Putamen (tissue), 1 donor: ENCODE measurements around the gene UNCX.

Experiments
- DNase-seq: peaks from one replicate; pipeline ENCODE4 v3.0.0-alpha.2; 2016; ENCODE audit warnings: low spot score

UNCX gene

GRCh38 chr7:1218541-1219165 is 14.0 kb upstream of the UNCX start:
- DNase-seq, result no peak

GRCh38 chr7:1219498-1219897 is 13.2 kb upstream of the UNCX start:
- DNase-seq, result no peak

GRCh38 chr7:1220000-1220726 is 12.5 kb upstream of the UNCX start:
- no peak for DNase-seq

GRCh38 chr7:1220977-1221745 is 11.5 kb upstream of the UNCX start:
- DNase-seq, result no peak

GRCh38 chr7:1223196-1223981 is 9.3 kb upstream of the UNCX start:
- DNase-seq, result no peak

GRCh38 chr7:1224086-1224716 is 8.5 kb upstream of the UNCX start:
- DNase-seq, result no peak

- no peak for DNase-seq
Observed at GRCh38 chr7:1225030-1225429, 7.6 kb upstream of the UNCX start.

GRCh38 chr7:1225441-1226185 is 7.1 kb upstream of the UNCX start:
- no peak for DNase-seq

- DNase-seq, result no peak
Observed at GRCh38 chr7:1226186-1226901, 6.3 kb upstream of the UNCX start.

- DNase-seq, result no peak
Observed at GRCh38 chr7:1227071-1227804, 5.4 kb upstream of the UNCX start.

GRCh38 chr7:1227814-1228544 is 4.7 kb upstream of the UNCX start:
- no peak for DNase-seq

- DNase-seq, result no peak
Observed at GRCh38 chr7:1228545-1229201, 4.0 kb upstream of the UNCX start.

- no peak for DNase-seq
Observed at GRCh38 chr7:1229202-1229947, 3.3 kb upstream of the UNCX start.

GRCh38 chr7:1229956-1230355 is 2.7 kb upstream of the UNCX start:
- no peak for DNase-seq

GRCh38 chr7:1230411-1231213 is 2.1 kb upstream of the UNCX start:
- no peak for DNase-seq

- no peak for DNase-seq
Observed at GRCh38 chr7:1231214-1232102, 1.2 kb upstream of the UNCX start.
